Testis (tissue), 3 donors: ENCODE measurements around the gene MED27. TPM values are rescaled to one million over a fixed set of nuclear protein-coding genes. Genes with fewer than 3 reads are reported as not detected.

ENCODE experiments used
- DNase-seq: peaks from one replicate; pipeline ENCODE4 v3.0.0-alpha.2; 2019
- H3K27ac ChIP-seq, 2 donors: fragments of 200-600 bp; sonication (generic); one replicate each; pipeline ENCODE4 v1.5.1; 2019
- H3K27me3 ChIP-seq: fragments of 200-600 bp; sonication (generic); one replicate; pipeline ENCODE4 v1.5.1; 2019
- H3K36me3 ChIP-seq: fragments of 200-600 bp; sonication (generic); one replicate; pipeline ENCODE4 v1.5.1; 2017; ENCODE audit warnings: low read depth; ENCODE audit errors: missing control alignments
- H3K4me1 ChIP-seq: fragments of 200-600 bp; sonication (generic); one replicate; pipeline ENCODE4 v1.5.1; 2019
- H3K4me3 ChIP-seq, 2 donors: fragments of 200-600 bp; sonication (generic); one replicate each; pipeline ENCODE4 v1.5.1; 2017 to 2019
- H3K9me3 ChIP-seq: fragments of 200-600 bp; sonication (generic); one replicate; pipeline ENCODE4 v1.5.1; 2017
- CTCF ChIP-seq, 3 experiments: fragments of 450-650 bp in 2 of 3; fragments of 200-600 bp in 1 of 3; sonication (generic) in 1 of 3; IDR thresholded peaks; one replicate each; pipeline ENCODE4 v1.5.1; 2016 to 2019; ENCODE audit warnings: antibody characterized with exemption in 3 of 3, mild to moderate bottlenecking in 2 of 3, moderate library complexity in 1 of 3
- POLR2A ChIP-seq: fragments of 450-650 bp; IDR thresholded peaks from one replicate; pipeline ENCODE4 v1.6.1; 2017; ENCODE audit warnings: antibody characterized with exemption, mild to moderate bottlenecking, moderate library complexity
- WGBS, 2 donors: methylation state at CpG; one replicate each; pipeline ENCODE4 v1.1.5; 2018; 5-methylcytosine and 5-hydroxymethylcytosine counted together
- intact Hi-C: fragments of 100-400 bp; cut with DNase I; formaldehyde crosslinking; loops from one replicate; pipeline ENCODE4 v1.15.1; 2023; ENCODE audit warnings: low total_unique reads
- polyA plus RNA-seq: library from polyadenylated mRNA; stranded (reverse); fragments of 350-450 nt; fragmentation: Illumina TruSeq; extraction: RNeasy Lipid Tissue Mini Kit (QIAGEN cat#74804); gene quantifications from one replicate; pipeline ENCODE4 v1.2.3, GENCODE V29; 2014; ENCODE audit warnings: low read depth, low replicate concordance; ENCODE audit not compliant: insufficient read depth
- total RNA-seq, 2 donors: library from RNA; depleted of rRNA; stranded (reverse); fragments of >200 nt; gene quantifications; one replicate each; pipeline ENCODE4 v1.2.3, GENCODE V29; 2016

The MED27 gene
- total and polyA plus RNA-seq, 3 donors from 2014 or later, result 30.7 to 45.0 (median 33.7) TPM

GRCh38 chr9:131986576-131986975 lies 93.1 kb downstream of the MED27 start:
- no peaks in the 10 kb centered on the region for H3K9me3 ChIP-seq
- TF ChIP-seq POLR2A (no peak), CTCF (IDR thresholded peaks at IDR 0.05) (no peak)
- H3K27me3 ChIP-seq, result no peaks in the 10 kb centered on the region
- no peaks in the 10 kb centered on the region for H3K4me1 ChIP-seq
- intact Hi-C loops, result no loop called here
- no peak overlapping the region for H3K4me3 ChIP-seq
- H3K36me3 ChIP-seq, result no peaks in the 10 kb centered on the region
- DNase-seq, result no peak
- 97 to 99% methylated on average over 4 of the region's 4 CpGs for WGBS, 2 donors
- H3K27ac ChIP-seq, result no peak overlapping the region

DNA sequence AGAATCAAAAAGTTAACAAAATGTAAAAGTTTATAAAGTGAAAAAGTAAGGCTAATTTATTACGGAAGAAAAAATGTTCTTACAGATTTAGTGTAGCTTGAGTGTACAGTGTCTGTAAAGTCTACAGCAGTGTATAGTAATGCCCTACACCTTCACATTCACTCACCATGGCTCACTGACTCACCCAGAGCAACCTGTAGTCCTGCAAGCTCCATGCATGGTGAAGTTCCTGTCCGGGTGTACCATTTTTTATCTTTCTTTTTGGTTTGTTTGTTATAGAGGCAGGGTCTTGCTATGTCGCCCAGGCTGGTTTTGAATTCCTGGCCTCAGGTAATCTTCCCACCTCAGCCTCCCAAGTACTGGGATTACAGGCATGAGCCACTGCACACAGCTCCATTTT lies 93.6 kb downstream of the MED27 start:
- TF ChIP-seq POLR2A (no peak), CTCF (IDR thresholded peaks at IDR 0.05) (no peak)
- intact Hi-C loops, result no loop called here
- Histone ChIP-seq H3K27ac (no peak overlapping the region), H3K4me1 (no peaks in the 10 kb centered on the region), H3K36me3 (no peaks in the 10 kb centered on the region), H3K9me3 (no peaks in the 10 kb centered on the region), H3K27me3 (no peaks in the 10 kb centered on the region), H3K4me3 (no peak overlapping the region)
- WGBS, 2 donors, result 91 to 94% methylated on average over 3 of the region's 3 CpGs
- DNase-seq, result no peak

DNA sequence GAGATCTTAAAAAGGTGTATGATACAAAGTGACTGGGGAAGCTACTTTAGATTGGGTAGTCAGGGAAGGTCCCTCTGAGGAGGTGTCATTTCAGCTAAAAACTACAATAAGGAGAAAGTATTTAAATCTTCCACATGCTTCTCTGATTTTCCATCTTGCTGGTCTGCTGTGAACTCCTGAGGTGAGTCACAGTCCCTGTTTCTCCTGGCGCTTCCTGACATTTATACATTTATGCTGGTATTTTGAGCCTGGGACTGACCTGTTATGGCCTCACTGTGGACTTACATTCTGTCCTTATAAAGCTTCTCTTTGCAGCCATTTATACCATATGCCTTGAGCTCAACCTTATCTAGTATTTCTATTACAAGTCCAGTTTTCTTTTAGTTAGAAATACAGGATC lies 95.1 kb downstream of the MED27 start:
- H3K9me3 ChIP-seq, result no peaks in the 10 kb centered on the region
- no peak overlapping the region for H3K27ac ChIP-seq
- WGBS, 2 donors, result 90 to 97% methylated on average over 1 of the region's 1 CpG
- no peaks in the 10 kb centered on the region for H3K27me3 ChIP-seq
- no peak for TF ChIP-seq CTCF (IDR thresholded peaks at IDR 0.05)
- TF ChIP-seq POLR2A, result no peak
- no peaks in the 10 kb centered on the region for H3K4me1 ChIP-seq
- intact Hi-C loops, result no loop called here
- no peaks in the 10 kb centered on the region for H3K36me3 ChIP-seq
- no peak overlapping the region for H3K4me3 ChIP-seq
- no peak for DNase-seq

GRCh38 chr9:131982671-131983239 lies 96.9 kb downstream of the MED27 start:
- no peak for DNase-seq
- 78 to 85% methylated on average over 5 of the region's 5 CpGs for WGBS, 2 donors
- intact Hi-C loops, result no loop called here

More at GRCh38 chr9:131982671-131983239, 96.9 kb downstream of the MED27 start:
- Histone ChIP-seq H3K4me3 (no peak overlapping the region), H3K27ac (no peak overlapping the region), H3K27me3 (no peaks in the 10 kb centered on the region), H3K4me1 (no peaks in the 10 kb centered on the region), H3K9me3 (no peaks in the 10 kb centered on the region), H3K36me3 (no peaks in the 10 kb centered on the region)
- TF ChIP-seq CTCF (IDR thresholded peaks at IDR 0.05) (no peak), POLR2A (no peak)
